ENCODE measurements around the gene POU2F1. TPM values are rescaled to one million over a fixed set of nuclear protein-coding genes. Genes with fewer than 3 reads are reported as not detected.

POU2F1 gene
- total RNA-seq, 4 donors from 2014 or later = 3.8 to 7.3 (median 4.8) TPM

DNA sequence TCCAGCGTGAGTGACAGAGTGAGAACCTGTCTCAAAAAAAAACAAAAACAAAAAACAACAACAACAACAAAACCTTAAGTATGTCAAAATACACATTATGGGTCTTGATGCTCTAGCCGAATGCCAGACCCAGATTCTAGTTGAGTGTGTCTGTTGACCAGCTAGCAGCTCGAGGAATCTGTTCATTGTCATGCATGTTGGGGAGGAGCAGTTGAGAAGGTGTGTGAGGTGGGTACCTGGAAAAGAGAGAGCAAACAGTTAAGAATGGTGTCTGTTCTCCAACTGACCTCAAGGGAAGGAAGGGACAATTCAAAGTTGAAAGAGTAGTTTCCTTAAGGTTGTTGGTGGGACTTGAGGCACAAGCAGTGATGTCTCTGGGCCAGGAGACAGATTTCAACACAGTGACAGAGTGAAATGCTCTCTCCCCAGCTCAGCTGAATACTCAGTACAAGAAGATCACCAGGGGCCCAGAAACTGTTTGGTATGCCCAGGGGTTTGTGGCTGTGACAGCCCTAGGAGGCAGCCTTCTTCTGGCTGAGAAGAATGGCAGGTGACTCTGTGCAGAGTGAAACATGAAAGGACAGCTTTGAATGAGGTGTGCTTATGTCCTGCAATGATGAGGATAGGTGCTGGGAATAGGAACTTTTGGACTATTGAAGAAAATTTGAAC lies 14.4 kb upstream of the POU2F1 start:
- H3K4me3 ChIP-seq = no peak overlapping the region
- ATAC-seq (no peak), DNase-seq (no peak)
- no peak overlapping the region for H3K27ac ChIP-seq
- no peaks in the 10 kb centered on the region for H3K36me3 ChIP-seq
- in situ Hi-C loops (cut with MboI; ENCODE audit: low sequenced_read_pairs in 4 of 4) = loop anchor here in 1 of 4 donors (5.0 kb wide), 1 partner anchor 139 kb away; no protein-coding TSS in a partner anchor
- H3K27me3 ChIP-seq = no peaks in the 10 kb centered on the region
- H3K4me1 ChIP-seq = no peaks in the 10 kb centered on the region
- H3K9me3 ChIP-seq = no peaks in the 10 kb centered on the region
- no peak for TF ChIP-seq POLR2A (IDR thresholded peaks at IDR 0.05)
- TF ChIP-seq, protein P1, sequence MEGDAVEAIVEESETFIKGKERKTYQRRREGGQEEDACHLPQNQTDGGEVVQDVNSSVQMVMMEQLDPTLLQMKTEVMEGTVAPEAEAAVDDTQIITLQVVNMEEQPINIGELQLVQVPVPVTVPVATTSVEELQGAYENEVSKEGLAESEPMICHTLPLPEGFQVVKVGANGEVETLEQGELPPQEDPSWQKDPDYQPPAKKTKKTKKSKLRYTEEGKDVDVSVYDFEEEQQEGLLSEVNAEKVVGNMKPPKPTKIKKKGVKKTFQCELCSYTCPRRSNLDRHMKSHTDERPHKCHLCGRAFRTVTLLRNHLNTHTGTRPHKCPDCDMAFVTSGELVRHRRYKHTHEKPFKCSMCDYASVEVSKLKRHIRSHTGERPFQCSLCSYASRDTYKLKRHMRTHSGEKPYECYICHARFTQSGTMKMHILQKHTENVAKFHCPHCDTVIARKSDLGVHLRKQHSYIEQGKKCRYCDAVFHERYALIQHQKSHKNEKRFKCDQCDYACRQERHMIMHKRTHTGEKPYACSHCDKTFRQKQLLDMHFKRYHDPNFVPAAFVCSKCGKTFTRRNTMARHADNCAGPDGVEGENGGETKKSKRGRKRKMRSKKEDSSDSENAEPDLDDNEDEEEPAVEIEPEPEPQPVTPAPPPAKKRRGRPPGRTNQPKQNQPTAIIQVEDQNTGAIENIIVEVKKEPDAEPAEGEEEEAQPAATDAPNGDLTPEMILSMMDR (IDR thresholded peaks at IDR 0.05 in 4 of 5, conservative IDR thresholded peaks at IDR 0.05 in 1 of 5) = no peak
- intact Hi-C loops (cut with DNase I; ENCODE audit: low total_unique reads) = no loop called here

DNA sequence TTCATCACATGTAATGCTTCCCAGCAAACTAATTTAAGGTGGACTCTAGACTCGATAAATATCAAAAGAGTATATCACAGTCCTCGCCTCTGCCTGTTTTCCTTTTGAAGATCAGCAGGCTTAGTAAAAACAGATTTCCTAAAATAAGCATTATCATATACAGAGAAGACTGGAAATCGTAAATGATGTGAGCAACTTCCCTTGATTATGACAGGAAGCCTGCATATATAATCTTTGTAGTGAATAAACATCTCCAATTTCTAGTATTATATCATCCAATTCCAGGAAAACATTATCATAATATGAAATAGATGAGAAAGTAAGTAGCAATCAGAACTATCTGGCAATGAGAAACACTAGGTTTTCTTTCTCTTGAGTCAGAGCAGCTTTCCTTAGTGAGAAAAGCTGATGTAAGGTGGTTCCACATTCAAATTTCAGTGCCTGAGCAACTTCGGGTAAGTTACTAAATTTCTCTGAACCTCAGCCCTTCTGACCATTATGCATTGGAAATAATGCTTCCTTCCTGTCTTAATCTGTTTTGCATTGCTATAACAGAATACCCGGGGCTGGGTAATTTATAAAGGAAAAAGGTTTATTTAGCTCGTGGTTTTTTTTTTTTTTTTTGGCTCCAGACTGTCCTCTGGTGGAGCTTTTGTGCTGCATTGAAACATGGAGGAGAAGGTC lies 12.6 kb upstream of the POU2F1 start:
- Histone ChIP-seq H3K9me3 (no peaks in the 10 kb centered on the region), H3K27me3 (no peaks in the 10 kb centered on the region), H3K4me1 (no peaks in the 10 kb centered on the region), H3K36me3 (no peaks in the 10 kb centered on the region), H3K4me3 (no peak overlapping the region), H3K27ac (no peak overlapping the region)
- TF ChIP-seq POLR2A (IDR thresholded peaks at IDR 0.05) = no peak
- TF ChIP-seq, protein P1 (IDR thresholded peaks at IDR 0.05 in 4 of 5, conservative IDR thresholded peaks at IDR 0.05 in 1 of 5) = peak in 3 of 5 experiments; percentile 32 to 39 (median 39)
- peak in 1 of 2 donors; percentile 41 for ATAC-seq
- in situ Hi-C loops (cut with MboI; ENCODE audit: low sequenced_read_pairs in 4 of 4) (loop anchor here in 1 of 4 donors (5.0 kb wide), 1 partner anchor 141 kb away; no protein-coding TSS in a partner anchor), intact Hi-C loops (cut with DNase I; ENCODE audit: low total_unique reads) (no loop called here)
- no peak for DNase-seq

DNA sequence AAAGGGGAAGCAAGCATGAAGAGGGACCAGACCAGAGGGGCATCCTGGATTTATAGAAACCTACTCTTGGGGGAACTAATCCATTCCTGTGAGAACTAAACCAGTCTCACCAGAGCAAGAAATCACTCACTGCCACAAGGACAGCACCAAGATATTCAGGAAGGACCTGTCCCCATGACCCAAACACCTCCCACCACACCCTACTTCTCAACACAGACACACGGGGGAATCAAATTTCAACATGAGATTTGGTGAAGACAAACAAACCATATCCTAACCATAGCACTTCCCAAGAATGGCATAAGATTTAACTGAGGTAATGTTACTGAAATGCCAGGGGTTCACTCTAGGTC lies 12.1 kb upstream of the POU2F1 start:
- intact Hi-C loops (cut with DNase I; ENCODE audit: low total_unique reads) (no loop called here), in situ Hi-C loops (cut with MboI; ENCODE audit: low sequenced_read_pairs in 4 of 4) (loop anchor here in 1 of 4 donors (5.0 kb wide), 1 partner anchor 141 kb away; no protein-coding TSS in a partner anchor)
- H3K27ac ChIP-seq = no peak overlapping the region
- peak in 1 of 2 donors; percentile 14 for ATAC-seq
- H3K9me3 ChIP-seq = no peaks in the 10 kb centered on the region
- H3K4me1 ChIP-seq = no peaks in the 10 kb centered on the region
- no peak for TF ChIP-seq POLR2A (IDR thresholded peaks at IDR 0.05)
- TF ChIP-seq, protein P1 (IDR thresholded peaks at IDR 0.05 in 4 of 5, conservative IDR thresholded peaks at IDR 0.05 in 1 of 5) = no peak
- no peak overlapping the region for H3K4me3 ChIP-seq
- H3K27me3 ChIP-seq = no peaks in the 10 kb centered on the region
- no peaks in the 10 kb centered on the region for H3K36me3 ChIP-seq
- DNase-seq = no peak

DNA sequence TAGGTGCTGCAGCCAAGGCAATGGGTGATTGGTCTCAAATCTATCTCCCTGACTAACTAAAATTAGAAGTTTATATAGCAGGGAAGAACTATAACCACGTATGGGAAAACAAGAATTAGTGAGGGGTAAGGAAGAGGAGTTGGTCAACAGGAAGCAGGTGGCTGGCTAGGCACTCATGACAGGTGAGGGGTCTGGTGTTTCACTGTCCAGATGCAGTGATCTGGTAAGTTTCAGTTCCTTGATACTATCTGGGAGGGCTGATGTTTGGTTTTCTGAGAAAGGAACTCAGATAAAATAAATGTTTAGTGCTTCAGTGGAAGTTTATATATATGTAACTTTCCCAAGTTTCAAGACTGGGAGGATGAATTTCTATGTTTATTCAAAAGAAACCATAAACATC lies 11.6 kb upstream of the POU2F1 start:
- Histone ChIP-seq H3K36me3 (no peaks in the 10 kb centered on the region), H3K9me3 (no peaks in the 10 kb centered on the region), H3K4me3 (no peak overlapping the region), H3K4me1 (no peaks in the 10 kb centered on the region), H3K27me3 (no peaks in the 10 kb centered on the region), H3K27ac (no peak overlapping the region)
- ATAC-seq = no peak
- DNase-seq = no peak
- TF ChIP-seq POLR2A (IDR thresholded peaks at IDR 0.05) = no peak
- TF ChIP-seq, protein P1 (IDR thresholded peaks at IDR 0.05 in 4 of 5, conservative IDR thresholded peaks at IDR 0.05 in 1 of 5) = no peak
- in situ Hi-C loops (cut with MboI; ENCODE audit: low sequenced_read_pairs in 4 of 4) (loop anchor here in 1 of 4 donors (5.0 kb wide), 1 partner anchor 142 kb away; no protein-coding TSS in a partner anchor), intact Hi-C loops (cut with DNase I; ENCODE audit: low total_unique reads) (no loop called here)
